PC-9 (cell line): ENCODE results near the gene ARHGAP10.

Experiments
- EZH2 ChIP-seq: fragments of 200-600 bp; sonication (generic); IDR thresholded peaks from 2 replicates; pipeline ENCODE4 v1.8.0; 2017; ENCODE audit warnings: antibody characterized with exemption, low read depth
- TF ChIP-seq, protein P1 (sequence below): fragments of 200-600 bp; sonication (generic); conservative IDR thresholded peaks from 2 replicates; pipeline ENCODE4 v1.6.1; 2017; ENCODE audit warnings: mixed run types, antibody characterized with exemption, mild to moderate bottlenecking, moderate library complexity

DNA sequence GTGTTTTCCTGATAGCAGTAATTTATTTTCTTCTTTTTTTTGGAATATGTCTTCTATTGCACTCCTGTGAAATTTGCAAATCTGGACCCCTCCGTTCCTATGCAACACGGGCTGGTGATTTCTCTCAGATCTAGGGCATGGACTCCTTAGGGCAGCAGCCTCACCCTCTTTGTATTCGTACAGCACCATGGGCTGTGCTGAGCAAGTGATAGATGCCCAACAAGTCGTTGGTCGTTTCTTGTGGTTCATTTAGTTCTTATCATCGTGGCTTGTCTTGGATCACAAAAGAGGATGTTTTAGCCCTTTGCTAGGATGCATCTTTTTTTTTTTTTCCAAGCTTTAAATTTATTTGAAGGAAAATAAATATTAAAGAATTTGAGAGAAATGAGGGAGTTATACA lies 82.1 kb downstream of the ARHGAP10 start:
- TF ChIP-seq, protein P1, sequence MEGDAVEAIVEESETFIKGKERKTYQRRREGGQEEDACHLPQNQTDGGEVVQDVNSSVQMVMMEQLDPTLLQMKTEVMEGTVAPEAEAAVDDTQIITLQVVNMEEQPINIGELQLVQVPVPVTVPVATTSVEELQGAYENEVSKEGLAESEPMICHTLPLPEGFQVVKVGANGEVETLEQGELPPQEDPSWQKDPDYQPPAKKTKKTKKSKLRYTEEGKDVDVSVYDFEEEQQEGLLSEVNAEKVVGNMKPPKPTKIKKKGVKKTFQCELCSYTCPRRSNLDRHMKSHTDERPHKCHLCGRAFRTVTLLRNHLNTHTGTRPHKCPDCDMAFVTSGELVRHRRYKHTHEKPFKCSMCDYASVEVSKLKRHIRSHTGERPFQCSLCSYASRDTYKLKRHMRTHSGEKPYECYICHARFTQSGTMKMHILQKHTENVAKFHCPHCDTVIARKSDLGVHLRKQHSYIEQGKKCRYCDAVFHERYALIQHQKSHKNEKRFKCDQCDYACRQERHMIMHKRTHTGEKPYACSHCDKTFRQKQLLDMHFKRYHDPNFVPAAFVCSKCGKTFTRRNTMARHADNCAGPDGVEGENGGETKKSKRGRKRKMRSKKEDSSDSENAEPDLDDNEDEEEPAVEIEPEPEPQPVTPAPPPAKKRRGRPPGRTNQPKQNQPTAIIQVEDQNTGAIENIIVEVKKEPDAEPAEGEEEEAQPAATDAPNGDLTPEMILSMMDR = no peak
- TF ChIP-seq EZH2 = no peak
